DMS79 treated with DMSO at 0.1 percent for 48 hours (cell line): ENCODE measurements around the gene PLEKHG7.

Experiments
- DNase-seq: peaks from one replicate; lab custom pipeline; 2025; lab: John Stamatoyannopoulos, UW

The PLEKHG7 gene

GRCh38 chr12:92707926-92708325, 5.1 kb downstream of the PLEKHG7 start:
- no peak for DNase-seq

DNA sequence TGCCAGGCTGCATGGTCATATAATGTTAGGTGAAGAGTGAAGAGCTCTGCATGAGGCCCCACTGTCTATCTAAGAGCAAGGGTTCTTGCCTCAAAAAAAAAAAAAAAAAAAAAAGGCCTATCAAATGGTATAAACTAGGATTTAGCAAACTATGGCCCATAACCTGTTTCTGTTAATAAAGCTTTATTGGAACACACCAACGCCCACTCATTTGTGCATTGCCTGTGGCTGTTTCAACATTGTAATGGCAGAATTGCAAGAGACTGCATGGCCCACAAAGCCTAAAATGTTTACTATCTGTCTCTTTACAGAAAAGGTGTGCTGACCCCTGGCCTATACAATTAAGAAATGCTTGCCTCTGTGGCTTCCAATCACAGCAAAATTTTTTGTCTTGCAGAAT, 12.8 kb downstream of the PLEKHG7 start:
- no peak for DNase-seq

GRCh38 chr12:92717202-92717601, 14.4 kb downstream of the PLEKHG7 start:
- DNase-seq: no peak

GRCh38 chr12:92718483-92718990, 15.7 kb downstream of the PLEKHG7 start:
- DNase-seq: no peak

- DNase-seq: no peak
These were observed 16.9 kb downstream of the PLEKHG7 start for GRCh38 chr12:92719674-92720073.

DNA sequence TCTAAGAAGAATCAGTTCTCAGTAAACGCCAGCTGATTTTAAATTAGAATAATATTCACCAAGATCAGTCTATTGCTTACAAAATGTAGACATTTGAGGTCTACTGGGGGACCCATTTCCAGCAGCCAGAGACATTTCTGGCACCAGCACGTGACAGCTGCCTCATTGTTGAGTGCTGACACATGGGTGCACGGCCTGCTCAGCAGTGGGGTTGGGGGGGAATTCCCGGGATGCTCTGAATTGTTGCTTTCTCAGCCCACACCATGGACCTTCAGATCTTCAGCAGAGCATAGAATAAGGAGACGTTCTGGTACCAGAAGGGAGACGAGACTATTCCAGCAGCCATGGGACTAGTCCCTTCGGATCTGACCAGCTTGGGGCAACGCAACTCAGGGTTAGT, 18.3 kb downstream of the PLEKHG7 start:
- DNase-seq: no peak

DNA sequence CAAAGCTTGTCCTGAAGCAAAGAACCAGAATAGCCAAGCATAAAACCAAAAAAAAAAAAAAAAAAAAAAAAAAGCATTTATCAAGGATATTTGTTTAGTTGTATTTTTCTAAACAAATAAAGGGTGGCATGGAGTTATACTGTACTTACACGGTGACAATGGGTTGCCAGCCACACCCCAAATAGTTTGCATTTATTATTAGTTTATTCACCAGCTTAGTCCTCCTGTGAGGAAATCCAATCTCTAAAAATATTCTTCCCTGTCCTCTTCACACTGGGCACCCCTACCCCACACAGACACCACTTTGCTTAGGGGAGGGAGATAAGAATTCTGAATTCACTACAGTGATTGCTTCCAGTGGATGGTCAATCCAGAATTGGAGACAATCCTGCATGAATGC, 18.9 kb downstream of the PLEKHG7 start:
- no peak for DNase-seq

GRCh38 chr12:92722897-92723296, 20.1 kb downstream of the PLEKHG7 start:
- no peak for DNase-seq

DNA sequence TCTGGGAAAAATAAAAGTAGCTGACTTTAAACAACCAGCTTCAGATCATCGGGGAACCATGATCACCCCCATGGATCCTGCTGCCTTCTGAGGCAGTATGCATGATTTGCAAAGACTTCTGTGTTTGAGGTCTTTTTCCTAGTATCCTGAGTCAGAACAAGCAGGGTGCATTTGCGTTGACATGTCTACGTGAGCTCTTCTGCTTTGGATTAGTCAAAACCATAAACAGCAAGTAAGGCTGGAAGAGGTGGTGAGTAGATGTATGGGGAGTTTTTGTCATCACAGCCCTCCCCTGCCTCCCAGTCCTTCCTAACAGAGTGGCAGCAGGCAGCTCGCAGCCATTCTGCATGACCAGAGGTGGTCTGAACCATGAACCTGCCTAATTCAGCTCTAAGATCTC, 24.1 kb downstream of the PLEKHG7 start:
- no peak for DNase-seq

GRCh38 chr12:92729773-92730305, 27.1 kb downstream of the PLEKHG7 start:
- DNase-seq: no peak

GRCh38 chr12:92730758-92731157, 28.0 kb downstream of the PLEKHG7 start:
- no peak for DNase-seq

GRCh38 chr12:92732216-92732615, 29.4 kb downstream of the PLEKHG7 start:
- DNase-seq: no peak

- no peak for DNase-seq
These were observed 29.9 kb downstream of the PLEKHG7 start for GRCh38 chr12:92732716-92733115.

GRCh38 chr12:92733181-92733580, 30.4 kb downstream of the PLEKHG7 start:
- no peak for DNase-seq

- DNase-seq: no peak
These were observed 30.9 kb downstream of the PLEKHG7 start for GRCh38 chr12:92733661-92734060.

DNA sequence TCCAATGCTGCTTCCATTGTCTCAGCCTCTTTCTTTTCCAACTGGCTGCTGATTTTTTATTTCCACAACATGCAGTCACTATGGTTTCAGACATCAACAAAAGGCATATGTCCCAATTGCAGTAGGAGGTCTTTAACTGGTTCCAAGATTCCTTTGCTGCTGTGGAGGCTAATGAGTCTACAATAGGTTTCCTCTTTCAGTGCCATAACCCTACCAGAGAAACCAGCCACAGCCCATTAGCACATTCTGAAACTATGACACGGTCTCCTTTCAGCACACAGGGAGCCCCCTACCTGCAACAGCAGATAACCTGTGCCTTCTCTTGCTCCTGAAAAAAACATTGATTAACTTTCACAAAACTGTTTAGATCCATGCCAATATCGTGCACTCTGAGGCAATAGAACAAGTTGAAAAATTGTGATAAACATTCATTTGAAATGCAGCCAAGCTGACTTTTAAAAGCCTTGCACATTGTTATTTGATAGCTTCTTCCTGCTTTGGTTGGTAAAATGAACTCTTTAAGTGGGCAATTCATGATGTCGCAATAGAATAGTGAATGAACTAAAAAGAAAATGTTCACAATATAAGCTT, 32.4 kb downstream of the PLEKHG7 start:
- peak; percentile 83 for DNase-seq

GRCh38 chr12:92736605-92737004, 33.8 kb downstream of the PLEKHG7 start:
- DNase-seq: no peak

DNA sequence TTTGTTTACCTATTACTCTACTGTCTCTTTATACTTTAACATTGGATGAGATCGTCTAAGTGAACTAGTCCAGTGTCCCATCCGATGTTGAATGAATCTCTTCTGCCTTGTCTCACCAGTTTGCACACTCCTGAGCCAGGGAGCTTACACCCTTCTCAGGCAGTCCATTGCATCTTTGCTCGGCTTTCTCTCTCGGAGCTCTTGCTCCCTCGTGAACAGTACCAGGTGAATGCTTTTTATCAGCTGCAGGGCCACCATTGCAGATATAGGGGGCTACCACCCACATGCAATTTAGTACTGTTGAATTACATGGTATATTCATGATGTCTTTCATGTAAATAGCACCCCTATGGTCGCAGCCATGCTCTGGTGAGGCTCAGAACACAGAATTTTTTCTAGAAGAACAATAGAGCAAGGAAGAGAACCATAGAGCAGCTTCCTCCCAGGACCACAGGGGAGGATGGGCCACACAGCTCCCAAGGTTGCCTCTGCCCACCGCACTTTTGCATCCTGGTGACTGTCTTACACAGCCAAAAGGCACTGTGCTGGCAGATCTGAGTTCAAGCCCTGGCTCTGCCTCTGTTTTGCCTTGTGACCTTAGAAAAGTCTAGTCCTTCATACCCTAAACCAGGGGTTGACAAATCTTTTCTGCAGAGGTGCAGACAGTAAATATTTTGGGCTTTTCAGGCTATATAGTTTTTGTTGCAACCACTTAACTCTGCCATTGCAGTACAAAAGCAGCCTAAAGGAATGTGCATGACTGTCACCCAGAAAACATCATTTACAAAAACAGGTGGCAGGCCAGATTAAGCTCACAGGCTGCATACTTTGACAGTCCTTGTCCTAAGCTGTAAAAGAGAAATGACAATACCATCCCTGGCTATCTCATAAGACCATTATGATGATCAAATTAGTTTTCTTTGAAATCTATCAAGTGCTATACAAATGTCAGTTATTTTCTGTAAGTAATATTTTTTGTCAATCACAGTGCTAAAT, 35.4 kb downstream of the PLEKHG7 start:
- no peak for DNase-seq

GRCh38 chr12:92739113-92739512, 36.3 kb downstream of the PLEKHG7 start:
- DNase-seq: no peak

DNA sequence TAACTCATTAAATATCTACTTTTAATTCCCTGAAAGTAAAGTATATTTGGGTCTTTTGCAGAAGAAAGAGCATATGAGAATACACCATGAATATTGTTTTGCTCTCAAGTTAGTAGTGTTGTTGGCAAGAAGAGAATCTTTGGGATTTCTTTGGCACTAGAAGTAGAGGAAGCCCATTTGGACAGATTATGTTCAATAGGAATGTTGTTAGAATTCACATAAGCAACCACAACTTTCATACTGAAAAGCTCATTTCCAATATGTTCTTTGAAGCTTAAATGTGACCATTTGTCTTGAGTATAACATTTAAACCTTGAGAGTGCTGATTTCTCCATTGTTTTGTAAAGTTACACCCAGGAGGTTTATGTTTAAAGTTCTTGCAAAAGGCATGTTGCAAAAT, 37.6 kb downstream of the PLEKHG7 start:
- DNase-seq: no peak

DNA sequence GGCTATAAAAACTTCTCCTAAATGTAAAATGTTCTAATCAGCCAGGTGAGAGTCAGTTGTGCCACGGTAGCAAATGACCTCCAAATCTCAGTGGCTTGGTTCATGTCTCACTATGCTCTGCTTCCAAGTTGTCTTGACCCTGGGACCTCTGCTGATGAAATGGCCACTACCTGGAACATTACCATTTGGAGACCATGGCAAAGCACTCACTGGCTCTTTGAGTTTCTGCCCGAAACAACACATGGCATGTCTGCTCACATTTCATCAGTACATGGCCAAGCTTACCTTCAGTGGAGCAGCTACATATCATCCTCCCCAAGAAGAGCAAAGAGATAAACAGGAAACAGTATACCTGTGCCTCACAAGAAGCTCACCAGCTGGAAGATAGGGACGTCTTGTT, 40.2 kb downstream of the PLEKHG7 start:
- no peak for DNase-seq

GRCh38 chr12:92745856-92746550, 43.2 kb downstream of the PLEKHG7 start:
- DNase-seq: no peak
